BE2C (cell line): ENCODE data around the gene MTCP1.

ENCODE experiments used
- DNase-seq: peaks from one replicate; pipeline ENCODE4 v3.0.0-alpha.2; 2020
- H3K27me3 ChIP-seq: fragments of 250-450 bp; sonication (Bioruptor Pico); 2 replicates; pipeline ENCODE4 v1.5.1; 2020; ENCODE audit warnings: mild to moderate bottlenecking
- H3K36me3 ChIP-seq: fragments of 250-450 bp; sonication (Bioruptor Pico); 2 replicates; pipeline ENCODE4 v1.5.1; 2020; ENCODE audit warnings: mild to moderate bottlenecking
- H3K4me1 ChIP-seq: fragments of 250-450 bp; sonication (Bioruptor Pico); 2 replicates; pipeline ENCODE4 v1.5.1; 2020
- H3K4me3 ChIP-seq: 2 replicates; pipeline ENCODE4 v1.5.1; 2011; ENCODE audit warnings: low read depth, low read length
- H3K9me3 ChIP-seq: fragments of 250-450 bp; sonication (Bioruptor Pico); 2 replicates; pipeline ENCODE4 v1.5.1; 2020
- CTCF ChIP-seq: IDR thresholded peaks from 2 replicates; pipeline ENCODE4 v1.5.1; 2012; ENCODE audit warnings: mild to moderate bottlenecking, low read depth, low read length

MTCP1 gene

GRCh38 chrX:155056877-155057792, 13.8 kb downstream of the MTCP1 start:
- Histone ChIP-seq H3K4me3 (peak overlapping the region; percentile 35), H3K9me3 (no peaks in the 10 kb centered on the region), H3K27me3 (no peaks in the 10 kb centered on the region), H3K36me3 (no peaks in the 10 kb centered on the region; the same call in 1 of the 2 replicates), H3K4me1 (no peaks in the 10 kb centered on the region)
- peak; percentile 72 for TF ChIP-seq CTCF
- DNase-seq: peak; percentile 56

DNA sequence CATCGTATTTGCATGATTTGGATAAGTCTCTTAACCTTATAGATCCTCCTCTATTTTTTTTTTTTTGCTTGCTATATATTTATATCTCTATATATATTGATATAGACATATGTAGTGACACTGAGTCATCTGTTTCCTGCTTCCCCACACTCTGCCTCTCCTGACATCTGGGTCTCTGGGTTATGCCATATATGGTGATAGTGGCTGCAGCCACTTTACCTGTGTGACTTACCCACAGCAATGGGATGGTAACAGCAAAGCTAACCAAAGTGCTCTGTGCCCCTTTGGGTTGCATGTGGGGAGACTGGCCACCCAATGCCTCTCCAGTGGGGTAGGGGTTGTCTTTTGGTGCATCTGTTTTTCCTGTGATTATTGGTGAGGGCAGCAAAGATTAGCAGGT, 14.5 kb downstream of the MTCP1 start:
- peaks cover 3% of the 10 kb centered on the region; the same call in 1 of the 2 replicates for H3K36me3 ChIP-seq
- TF ChIP-seq CTCF: no peak
- H3K4me3 ChIP-seq: no peak overlapping the region
- no peaks in the 10 kb centered on the region for H3K9me3 ChIP-seq
- no peaks in the 10 kb centered on the region for H3K27me3 ChIP-seq
- H3K4me1 ChIP-seq: no peaks in the 10 kb centered on the region
- no peak for DNase-seq

DNA sequence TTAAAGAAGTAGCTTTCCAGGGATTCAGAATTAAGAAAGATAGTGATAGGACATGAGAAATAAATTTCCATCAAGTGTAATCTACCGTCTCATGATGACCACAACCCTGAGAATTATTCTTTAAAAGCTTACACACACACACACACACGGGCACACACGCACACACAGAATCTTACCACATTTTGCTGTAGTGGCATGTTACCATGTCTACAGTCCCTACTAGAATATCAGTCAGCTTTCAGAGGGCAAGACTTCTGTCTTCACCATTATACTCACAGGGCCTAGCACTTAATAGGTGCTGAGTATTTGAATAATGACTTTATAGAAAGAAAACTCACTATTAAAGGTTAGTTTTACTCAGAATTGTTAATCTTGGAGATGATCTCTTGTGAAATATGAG, 15.4 kb downstream of the MTCP1 start:
- TF ChIP-seq CTCF: no peak
- Histone ChIP-seq H3K4me3 (no peak overlapping the region), H3K27me3 (no peaks in the 10 kb centered on the region), H3K36me3 (peaks cover 3% of the 10 kb centered on the region; the same call in 1 of the 2 replicates), H3K9me3 (no peaks in the 10 kb centered on the region), H3K4me1 (no peaks in the 10 kb centered on the region)
- no peak for DNase-seq

DNA sequence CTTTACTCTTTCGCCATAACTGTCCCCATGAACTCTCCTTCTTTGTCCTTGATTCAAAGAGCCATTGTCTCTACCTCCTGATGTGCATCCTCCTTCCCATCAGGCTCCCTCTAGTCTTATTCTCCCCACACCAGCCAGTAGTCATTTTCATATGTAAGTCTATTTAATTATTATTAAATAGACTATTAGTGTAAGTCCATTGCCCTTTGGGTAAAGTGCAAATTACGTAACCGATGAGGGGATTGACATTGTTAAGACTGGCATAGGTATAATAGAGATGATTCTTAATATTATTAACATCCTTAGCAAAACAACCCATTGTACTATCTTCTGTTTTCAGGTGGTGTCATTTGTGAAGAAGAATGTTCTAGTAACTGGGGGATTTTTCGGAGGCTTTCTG, 16.7 kb downstream of the MTCP1 start:
- Histone ChIP-seq H3K4me1 (no peaks in the 10 kb centered on the region), H3K4me3 (no peak overlapping the region), H3K9me3 (no peaks in the 10 kb centered on the region), H3K36me3 (peaks cover 3% of the 10 kb centered on the region; the same call in 1 of the 2 replicates), H3K27me3 (no peaks in the 10 kb centered on the region)
- no peak for DNase-seq
- TF ChIP-seq CTCF: no peak

DNA sequence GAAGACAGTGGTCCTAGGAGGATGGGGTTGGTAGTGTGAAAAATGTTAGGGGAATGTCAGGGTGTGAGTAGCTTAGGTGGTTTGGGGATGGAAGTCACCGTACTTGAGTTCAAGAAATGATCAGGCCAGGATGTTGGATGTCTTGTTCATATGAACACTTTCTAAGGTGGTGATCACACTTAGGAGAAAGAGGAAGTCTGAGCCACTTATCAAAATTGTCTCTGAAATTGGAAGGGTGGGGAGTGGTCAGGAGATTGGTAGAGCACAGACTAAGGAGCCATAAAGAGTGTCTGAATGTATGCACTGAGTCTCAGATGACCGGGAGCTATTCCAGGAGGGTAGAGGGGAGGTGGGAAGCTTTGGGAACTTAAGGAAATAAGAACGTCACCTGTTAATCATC, 17.3 kb downstream of the MTCP1 start:
- Histone ChIP-seq H3K27me3 (no peaks in the 10 kb centered on the region), H3K9me3 (no peaks in the 10 kb centered on the region), H3K4me1 (no peaks in the 10 kb centered on the region), H3K4me3 (no peak overlapping the region), H3K36me3 (peaks cover 3% of the 10 kb centered on the region; the same call in 1 of the 2 replicates)
- DNase-seq: no peak
- TF ChIP-seq CTCF: no peak
